ENCODE results near the gene MSS51.

MSS51 gene

GRCh38 chr10:73410897-73411296 lies 22.5 kb downstream of the MSS51 start:
- no peak for TF ChIP-seq CTCF (conservative IDR thresholded peaks at IDR 0.05; ENCODE audit: low read depth)
- ChIA-PET POLR2A (ENCODE audit: low non-redundant PET) (no interaction called here), CTCF (interaction anchor here (0.6 to 1.1 kb wide), 2 partner anchors 84 to 370 kb away, joined by 3 read pairs; no protein-coding TSS in a partner anchor)
- no peak for DNase-seq (ENCODE audit: low spot score)
- H3K27ac ChIP-seq = no peak overlapping the region

GRCh38 chr10:73408978-73409521 lies 24.3 kb downstream of the MSS51 start:
- DNase-seq (ENCODE audit: low spot score) = no peak
- TF ChIP-seq CTCF (conservative IDR thresholded peaks at IDR 0.05; ENCODE audit: low read depth) = no peak
- CTCF ChIA-PET = no interaction called here

GRCh38 chr10:73408061-73408460 lies 25.3 kb downstream of the MSS51 start:
- ChIA-PET CTCF (no interaction called here), POLR2A (ENCODE audit: low non-redundant PET) (no interaction called here)
- no peak for TF ChIP-seq CTCF (conservative IDR thresholded peaks at IDR 0.05; ENCODE audit: low read depth)
- no peak overlapping the region for H3K27ac ChIP-seq
- DNase-seq (ENCODE audit: low spot score) = no peak

More at GRCh38 chr10:73408978-73409521, 24.3 kb downstream of the MSS51 start:
- POLR2A ChIA-PET (ENCODE audit: low non-redundant PET) = no interaction called here
- no peak overlapping the region for H3K27ac ChIP-seq

GRCh38 chr10:73407495-73407894 lies 25.9 kb downstream of the MSS51 start:
- no peak for TF ChIP-seq CTCF (conservative IDR thresholded peaks at IDR 0.05; ENCODE audit: low read depth)
- POLR2A ChIA-PET (ENCODE audit: low non-redundant PET) = no interaction called here
- no peak overlapping the region for H3K27ac ChIP-seq
- CTCF ChIA-PET = interaction anchor here (0.6 kb wide), 1 partner anchor 299 kb away, joined by 3 read pairs; no protein-coding TSS in a partner anchor
- no peak for DNase-seq (ENCODE audit: low spot score)

- ChIA-PET POLR2A (ENCODE audit: low non-redundant PET) (no interaction called here), CTCF (interaction anchor here (0.6 kb wide), 2 partner anchors 300 to 747 kb away, joined by 3 read pairs; no protein-coding TSS in a partner anchor)
- TF ChIP-seq CTCF (conservative IDR thresholded peaks at IDR 0.05; ENCODE audit: low read depth) = no peak
- DNase-seq (ENCODE audit: low spot score) = no peak
- H3K27ac ChIP-seq = no peak overlapping the region
Observed at GRCh38 chr10:73406846-73407245, 26.5 kb downstream of the MSS51 start.

DNA sequence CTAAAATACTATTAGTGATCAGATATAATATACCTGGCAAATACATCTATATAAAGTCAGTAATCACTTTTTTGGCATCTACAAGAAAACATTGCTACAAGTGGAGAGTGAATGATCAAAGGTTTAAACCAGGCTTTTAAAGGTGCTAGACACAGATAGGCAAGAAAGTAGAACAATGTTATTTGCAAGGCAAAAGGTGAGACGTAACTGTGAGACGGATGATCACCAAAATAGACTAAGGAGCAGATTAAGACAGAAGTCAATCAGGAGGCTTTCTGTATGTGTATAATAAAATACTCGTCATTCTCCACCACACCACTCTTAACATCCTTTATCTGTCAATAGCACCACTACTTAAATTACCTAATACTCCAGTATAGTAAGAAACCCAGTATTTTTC lies 27.8 kb downstream of the MSS51 start:
- ChIA-PET CTCF (no interaction called here), POLR2A (ENCODE audit: low non-redundant PET) (no interaction called here)
- no peak for DNase-seq (ENCODE audit: low spot score)
- TF ChIP-seq CTCF (conservative IDR thresholded peaks at IDR 0.05; ENCODE audit: low read depth) = no peak
- no peak overlapping the region for H3K27ac ChIP-seq

All from RWPE1 (cell line).